HepG2 (cell line): ENCODE measurements around the gene DNLZ. TPM values are rescaled to one million over a fixed set of nuclear protein-coding genes. Genes with fewer than 3 reads are reported as not detected.

Source experiments
- ATAC-seq: fragments of 200-7000 bp; cut with Tn5 transposase; 3 replicates; pipeline ENCODE4 v1.9.1; 2020; ENCODE audit warnings: mild to moderate bottlenecking, moderate library complexity
- BruUV-seq: library from RNA; stranded (reverse); fragments of 400-500 nt; replicated peaks from 2 replicates; lab custom pipeline; 2021; lab: Mats Ljungman, UMichigan
- CTCF ChIA-PET: fragments of 300-600 bp; formaldehyde crosslinking; extraction: SDS; loops from one replicate; lab custom pipeline; 2021; ENCODE audit warnings: low total read pairs, inconsistent platforms, low intra/inter-chr PET ratio; lab: Yijun Ruan, JAX
- POLR2A ChIA-PET: fragments of 350-600 bp; sonication (Branson Sonifier 250); formaldehyde crosslinking; loops from one replicate; lab custom pipeline; 2020; ENCODE audit warnings: antibody characterized with exemption, inconsistent platforms; lab: Yijun Ruan, JAX
- DNase-seq: peaks from one replicate; pipeline ENCODE4 v3.0.0-alpha.2; 2015; ENCODE audit warnings: low spot score
- FAIRE-seq: peaks from 3 replicates; lab custom pipeline; 2011; peaks lifted over from hg19 to GRCh38; lab: Jason Lieb, UNC
- H2AFZ ChIP-seq: one replicate; pipeline ENCODE4 v1.6.1; 2011; ENCODE audit warnings: low read length, inconsistent platforms
- H3K27ac ChIP-seq: fragments of 300-600 bp; 3 replicates; pipeline ENCODE4 v1.8.0; 2011; ENCODE audit warnings: mixed run types, mild to moderate bottlenecking, mixed read lengths, low read length, inconsistent platforms; ENCODE audit not compliant: insufficient read depth; ENCODE audit errors: extremely low read length
- H3K27me3 ChIP-seq, 2 experiments: fragments of 200-600 bp in 1 of 2; 2 replicates in 1 of 2; 3 replicates in 1 of 2; pipeline versions ENCODE4 v1.6.0 to v1.8.0; 2011; ENCODE audit warnings: low read length in 2 of 2, mild to moderate bottlenecking in 2 of 2, moderate library complexity in 2 of 2, inconsistent platforms in 1 of 2; ENCODE audit not compliant: insufficient read depth in 2 of 2, control insufficient read depth in 1 of 2
- H3K36me3 ChIP-seq, 2 experiments: fragments of 200-600 bp in 1 of 2; replicated peaks in 1 of 2; 2 replicates in 1 of 2; 3 replicates in 1 of 2; pipeline versions ENCODE4 v1.5.1 to v1.8.0; 2011; ENCODE audit warnings: low read length in 2 of 2, inconsistent platforms in 1 of 2; ENCODE audit not compliant: insufficient read depth in 2 of 2, control insufficient read depth in 1 of 2
- H3K4me1 ChIP-seq: 2 replicates; pipeline ENCODE4 v1.5.1; 2012; ENCODE audit warnings: low read length, inconsistent platforms; ENCODE audit not compliant: insufficient read depth
- H3K4me2 ChIP-seq: 2 replicates; pipeline ENCODE4 v1.6.0; 2011; ENCODE audit warnings: low read depth, low read length, inconsistent platforms
- H3K4me3 ChIP-seq, 3 experiments: fragments of 200-600 bp in 1 of 3; sonication (generic), shearing (Covaris generic) in 1 of 3; replicated peaks in 1 of 3; 2 replicates each; pipeline ENCODE4 v1.5.1; 2011 to 2016; ENCODE audit warnings: low read length in 3 of 3, inconsistent platforms in 2 of 3, low read depth in 2 of 3, mild to moderate bottlenecking in 2 of 3, control low read depth in 1 of 3, mixed read lengths in 1 of 3; ENCODE audit not compliant: insufficient read depth in 1 of 3
- H3K79me2 ChIP-seq: one replicate; pipeline ENCODE4 v1.6.1; 2011; ENCODE audit warnings: low read length, inconsistent platforms; ENCODE audit not compliant: insufficient read depth
- H3K9ac ChIP-seq: 2 replicates; pipeline ENCODE4 v1.6.0; 2011; ENCODE audit warnings: mild to moderate bottlenecking, low read depth, low read length, inconsistent platforms; ENCODE audit not compliant: insufficient read depth
- H3K9me3 ChIP-seq: 2 replicates; pipeline ENCODE4 v1.5.1; 2012; ENCODE audit warnings: mild to moderate bottlenecking, low read length
- H4K20me1 ChIP-seq: 2 replicates; pipeline ENCODE4 v1.6.0; 2011; ENCODE audit warnings: inconsistent platforms, mild to moderate bottlenecking, low read length, moderate library complexity; ENCODE audit not compliant: insufficient read depth
- TARDBP ChIP-seq: sonication (generic); formaldehyde crosslinking; IDR thresholded peaks from 2 replicates; pipeline ENCODE4 v1.8.0; 2022; ENCODE audit warnings: mild to moderate bottlenecking, missing genetic modification reagents
- XBP1 ChIP-seq: sonication (generic); formaldehyde crosslinking; IDR thresholded peaks from 2 replicates; pipeline ENCODE4 v1.5.0; 2020; ENCODE audit warnings: missing genetic modification reagents
- WGBS: methylation state at CpG from one replicate; pipeline ENCODE4 v1.1.6; 2017; ENCODE audit warnings: low lambda C conversion rate; 5-methylcytosine and 5-hydroxymethylcytosine counted together
- in situ Hi-C: cut with HindIII; loops from 2 replicates; pipeline ENCODE4 v1.10.0; 2017; ENCODE audit warnings: low pct_unique_long_range_greater_than_20kb; ENCODE audit not compliant: extremely low pct_ligation_motif_present
- intact Hi-C: fragments of 100-400 bp; cut with micrococcal nuclease; formaldehyde crosslinking; loops from one replicate; pipeline ENCODE4 v1.10.0; 2022; ENCODE audit not compliant: unreplicated experiment
- polyA plus RNA-seq, 8 experiments: library from polyadenylated mRNA; depleted of rRNA in 3 of 8; stranded (reverse) in 7 of 8; unstranded in 1 of 8; fragments of >200 nt; fragmentation: Illumina TruSeq in 4 of 8; extraction: Trizol in 4 of 8; gene quantifications; 2 replicates each; pipeline versions ENCODE4 v1.2.1 to v1.2.3, GENCODE V29; 2011 to 2016; ENCODE audit warnings: low read depth in 4 of 8, missing spikeins in 1 of 8, mixed read lengths in 1 of 8; ENCODE audit not compliant: insufficient read depth in 1 of 8
- total RNA-seq, 5 experiments: library from RNA; depleted of rRNA; stranded (reverse); fragments of >200 nt; fragmentation: Illumina TruSeq; extraction: Trizol; gene quantifications; 2 replicates each; pipeline ENCODE4 v1.2.3, GENCODE V29; 2016; ENCODE audit warnings: low read depth in 1 of 5
- TF ChIP-seq, protein P1 (sequence below): sonication (generic); formaldehyde crosslinking; IDR thresholded peaks from 2 replicates; pipeline ENCODE4 v1.8.0; 2022; ENCODE audit warnings: mild to moderate bottlenecking, missing genetic modification reagents, moderate library complexity
- TF ChIP-seq, protein P2 (sequence below): sonication (generic); formaldehyde crosslinking; IDR thresholded peaks from 2 replicates; pipeline ENCODE4; 2020; ENCODE audit warnings: missing genetic modification reagents, mild to moderate bottlenecking, borderline replicate concordance

DNLZ gene
- total and polyA plus RNA-seq, 2 of the 13 experiments (the other 11 are each of a cell fraction or from before 2014, with no cell fraction given): 3.4 to 8.0 TPM

DNA sequence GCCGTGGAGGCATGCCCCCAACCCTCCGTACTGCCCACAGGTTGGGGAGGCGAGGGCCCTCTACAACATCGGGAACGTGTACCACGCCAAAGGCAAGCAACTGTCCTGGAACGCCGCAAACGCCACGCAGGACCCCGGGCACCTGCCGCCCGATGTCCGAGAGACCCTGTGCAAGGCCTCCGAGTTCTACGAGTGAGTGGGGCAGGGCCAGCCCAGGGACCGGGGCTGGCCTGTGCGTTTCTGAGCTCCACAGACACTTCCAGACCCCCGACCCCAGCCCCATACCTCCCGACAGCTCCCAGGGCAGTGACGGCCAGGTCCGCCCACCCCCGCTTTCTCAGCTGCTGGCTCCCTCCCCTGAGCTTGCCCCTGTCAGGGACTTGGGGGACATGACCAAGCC is 26.7 kb downstream of the DNLZ start:
- Histone ChIP-seq H3K4me1 (peaks cover 27% of the 10 kb centered on the region), H3K79me2 (no peaks in the 10 kb centered on the region), H3K4me3 (no peak overlapping the region), H3K9me3 (no peaks in the 10 kb centered on the region), H2AFZ (no peak overlapping the region), H3K36me3 (no peaks in the 10 kb centered on the region), H4K20me1 (no peaks in the 10 kb centered on the region), H3K27me3 (peaks cover 7 to 15% of the 10 kb centered on the region in 2 experiments; a peak in 3 of 5 replicates), H3K4me2 (no peak overlapping the region), H3K9ac (no peak overlapping the region), H3K27ac (no peak overlapping the region)
- DNase-seq: no peak
- intact Hi-C loops: loop anchor here (5.0 kb wide), 1 partner anchor 35 kb away; the partner anchor contains the start of gene CARD9
- ChIA-PET CTCF (no interaction called here), POLR2A (interaction anchor here (1.0 kb wide), 1 partner anchor 9 kb away, joined by 4 read pairs; no protein-coding TSS in a partner anchor)
- in situ Hi-C loops: loop anchor here (25.0 kb wide), 1 partner anchor 300 kb away; no protein-coding TSS in a partner anchor
- BruUV-seq: no TSS peak
- no peak for ATAC-seq
- 81% methylated on average over 9 of the region's 23 CpGs for WGBS
- TF ChIP-seq TARDBP (CRISPR knock-in tag): no peak
- no peak for TF ChIP-seq XBP1 (CRISPR knock-in tag)
- TF ChIP-seq, protein P1, sequence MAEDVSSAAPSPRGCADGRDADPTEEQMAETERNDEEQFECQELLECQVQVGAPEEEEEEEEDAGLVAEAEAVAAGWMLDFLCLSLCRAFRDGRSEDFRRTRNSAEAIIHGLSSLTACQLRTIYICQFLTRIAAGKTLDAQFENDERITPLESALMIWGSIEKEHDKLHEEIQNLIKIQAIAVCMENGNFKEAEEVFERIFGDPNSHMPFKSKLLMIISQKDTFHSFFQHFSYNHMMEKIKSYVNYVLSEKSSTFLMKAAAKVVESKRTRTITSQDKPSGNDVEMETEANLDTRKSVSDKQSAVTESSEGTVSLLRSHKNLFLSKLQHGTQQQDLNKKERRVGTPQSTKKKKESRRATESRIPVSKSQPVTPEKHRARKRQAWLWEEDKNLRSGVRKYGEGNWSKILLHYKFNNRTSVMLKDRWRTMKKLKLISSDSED (CRISPR knock-in tag): no peak
- TF ChIP-seq, protein P2, sequence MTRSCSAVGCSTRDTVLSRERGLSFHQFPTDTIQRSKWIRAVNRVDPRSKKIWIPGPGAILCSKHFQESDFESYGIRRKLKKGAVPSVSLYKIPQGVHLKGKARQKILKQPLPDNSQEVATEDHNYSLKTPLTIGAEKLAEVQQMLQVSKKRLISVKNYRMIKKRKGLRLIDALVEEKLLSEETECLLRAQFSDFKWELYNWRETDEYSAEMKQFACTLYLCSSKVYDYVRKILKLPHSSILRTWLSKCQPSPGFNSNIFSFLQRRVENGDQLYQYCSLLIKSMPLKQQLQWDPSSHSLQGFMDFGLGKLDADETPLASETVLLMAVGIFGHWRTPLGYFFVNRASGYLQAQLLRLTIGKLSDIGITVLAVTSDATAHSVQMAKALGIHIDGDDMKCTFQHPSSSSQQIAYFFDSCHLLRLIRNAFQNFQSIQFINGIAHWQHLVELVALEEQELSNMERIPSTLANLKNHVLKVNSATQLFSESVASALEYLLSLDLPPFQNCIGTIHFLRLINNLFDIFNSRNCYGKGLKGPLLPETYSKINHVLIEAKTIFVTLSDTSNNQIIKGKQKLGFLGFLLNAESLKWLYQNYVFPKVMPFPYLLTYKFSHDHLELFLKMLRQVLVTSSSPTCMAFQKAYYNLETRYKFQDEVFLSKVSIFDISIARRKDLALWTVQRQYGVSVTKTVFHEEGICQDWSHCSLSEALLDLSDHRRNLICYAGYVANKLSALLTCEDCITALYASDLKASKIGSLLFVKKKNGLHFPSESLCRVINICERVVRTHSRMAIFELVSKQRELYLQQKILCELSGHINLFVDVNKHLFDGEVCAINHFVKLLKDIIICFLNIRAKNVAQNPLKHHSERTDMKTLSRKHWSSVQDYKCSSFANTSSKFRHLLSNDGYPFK (CRISPR knock-in tag): no peak
- no peak for FAIRE-seq
